Measurements from ENCODE around the gene CNOT3.

The CNOT3 gene

GRCh38 chr19:54133312-54133956 is 4.1 kb upstream of the CNOT3 start (continued):
- no peak for TF ChIP-seq PATZ1 (CRISPR knock-in tag; IDR thresholded peaks at IDR 0.05; ENCODE audit: borderline replicate concordance)
- TF ChIP-seq CREB5 (CRISPR knock-in tag; IDR thresholded peaks at IDR 0.05; ENCODE audit: low read depth): no peak
- TF ChIP-seq TOX (CRISPR knock-in tag; IDR thresholded peaks at IDR 0.05; ENCODE audit: borderline replicate concordance): no peak
- TF ChIP-seq GLIS3 (CRISPR knock-in tag; IDR thresholded peaks at IDR 0.05): no peak
- no peak for TF ChIP-seq ARNTL (CRISPR knock-in tag; IDR thresholded peaks at IDR 0.05; ENCODE audit: borderline replicate concordance, low read depth)
- TF ChIP-seq ISL1 (CRISPR knock-in tag; IDR thresholded peaks at IDR 0.05): no peak
- no peak for TF ChIP-seq TCF4 (CRISPR knock-in tag; IDR thresholded peaks at IDR 0.05; ENCODE audit: borderline replicate concordance)
- TF ChIP-seq POU6F1 (CRISPR knock-in tag; IDR thresholded peaks at IDR 0.05; ENCODE audit: borderline replicate concordance, low read depth): no peak
- no peak for TF ChIP-seq ZNF565 (CRISPR knock-in tag; conservative IDR thresholded peaks at IDR 0.05; ENCODE audit: low read depth)
- TF ChIP-seq SNAI2 (CRISPR knock-in tag; IDR thresholded peaks at IDR 0.05): no peak

GRCh38 chr19:54133957-54134590 is 3.5 kb upstream of the CNOT3 start:
- no peak for ATAC-seq
- no peak for TF ChIP-seq BACH2 (CRISPR knock-in tag; IDR thresholded peaks at IDR 0.05; ENCODE audit: borderline replicate concordance)
- TF ChIP-seq ZFP3 (CRISPR knock-in tag; IDR thresholded peaks at IDR 0.05): no peak
- TF ChIP-seq ZC3H10 (CRISPR knock-in tag; IDR thresholded peaks at IDR 0.05): no peak
- no peak for TF ChIP-seq TSHZ2 (CRISPR knock-in tag; IDR thresholded peaks at IDR 0.05)
- no peak for TF ChIP-seq ZNF565 (CRISPR knock-in tag; conservative IDR thresholded peaks at IDR 0.05; ENCODE audit: low read depth)
- no peak for TF ChIP-seq ZNF70 (CRISPR knock-in tag; IDR thresholded peaks at IDR 0.05)

- ATAC-seq: peak; percentile 4
- TF ChIP-seq GLIS3 (CRISPR knock-in tag; IDR thresholded peaks at IDR 0.05) (no peak), ESRRG (CRISPR knock-in tag; IDR thresholded peaks at IDR 0.05) (no peak), TCF4 (CRISPR knock-in tag; IDR thresholded peaks at IDR 0.05; ENCODE audit: borderline replicate concordance) (no peak), CREB5 (CRISPR knock-in tag; IDR thresholded peaks at IDR 0.05; ENCODE audit: low read depth) (no peak), CSDC2 (CRISPR knock-in tag; IDR thresholded peaks at IDR 0.05) (no peak)
These were observed 1.3 kb upstream of the CNOT3 start for GRCh38 chr19:54136086-54136863.

Measured in SK-N-SH treated with all-trans-retinoic acid at 6 μM for 48 hours (cell line).